Measurements from ENCODE around the gene ADGRE2.
A peak's percentile ranks its signal among the peaks of the same experiment; 100 is the strongest.
"Not testable (repeated sequence)": the region's sequence is repeated elsewhere in the genome, so short reads cannot be mapped to it uniquely, and the experiment has no call there.

Gene ADGRE2

GRCh38 chr19:14779151-14779550 lies 791 bp upstream of the ADGRE2 start (continued):
- TF ChIP-seq ZBTB11 (tag by site-specific recombination; conservative IDR thresholded peaks at IDR 0.05; ENCODE audit: low read depth) (no peak), EGR2 (tag by site-specific recombination; IDR thresholded peaks at IDR 0.05; ENCODE audit: low read depth) (no peak), ZNF596 (tag by site-specific recombination; IDR thresholded peaks at IDR 0.05) (no peak), ZNF366 (tag by site-specific recombination; conservative IDR thresholded peaks at IDR 0.05) (no peak)

- CTCF ChIA-PET, result interaction anchor here (3.7 kb wide), 1 partner anchor 9 kb away, joined by 19 read pairs; no protein-coding TSS in a partner anchor
- H3K36me3 ChIP-seq (ENCODE audit: control insufficient read depth in 2 of 2, insufficient read depth in 1 of 2, low read length in 2 of 2); H3K9me3 ChIP-seq (ENCODE audit: control insufficient read depth, insufficient read depth, low read depth, low read length); POLR2A ChIA-PET; H3K4me1 ChIP-seq (ENCODE audit: control insufficient read depth, insufficient read depth, low read length); H3K4me3 ChIP-seq (ENCODE audit: low read depth, low read length); H3K27ac ChIP-seq (ENCODE audit: extremely low read depth, low read depth, low read length): not testable (repeated sequence)
- TF ChIP-seq ZNF146 (tag by site-specific recombination; IDR thresholded peaks at IDR 0.05), result peak; percentile 66
These were observed 715 bp downstream of the ADGRE2 start for GRCh38 chr19:14777645-14778044.

GRCh38 chr19:14775869-14776586 lies 2.3 kb downstream of the ADGRE2 start:
- H3K4me1 ChIP-seq (ENCODE audit: control insufficient read depth, insufficient read depth, low read length), result no peaks in the 10 kb centered on the region; the same call in 1 of the 2 replicates
- H3K9me3 ChIP-seq (ENCODE audit: control insufficient read depth, insufficient read depth, low read depth, low read length), result no peaks in the 10 kb centered on the region
- TF ChIP-seq ZNF366 (tag by site-specific recombination; conservative IDR thresholded peaks at IDR 0.05) (0 out of 2 replicates have a peak, but pooled peaks have one; percentile 12), ZBTB7A (tag by site-specific recombination; IDR thresholded peaks at IDR 0.05; ENCODE audit: low read depth) (no peak), ZNF449 (tag by site-specific recombination; IDR thresholded peaks at IDR 0.05) (no peak), ZNF530 (tag by site-specific recombination; IDR thresholded peaks at IDR 0.05; ENCODE audit: low read depth) (no peak), ZNF596 (tag by site-specific recombination; IDR thresholded peaks at IDR 0.05) (peak; percentile 30; the same call in 1 of the 2 replicates)
- H3K27ac ChIP-seq (ENCODE audit: extremely low read depth, low read depth, low read length), result no peak overlapping the region
- ChIA-PET CTCF (interaction anchor here (0.6 to 3.7 kb wide), 4 partner anchors 11 to 84 kb away, joined by 3 to 19 read pairs (median 4); no protein-coding TSS in a partner anchor), POLR2A (interaction anchor here (0.6 kb wide), 1 partner anchor 1063 kb away, joined by 5 read pairs; no protein-coding TSS in a partner anchor)
- peak overlapping the region; percentile 32; the same call in 1 of the 2 replicates for H3K4me3 ChIP-seq (ENCODE audit: low read depth, low read length)
- no peaks in the 10 kb centered on the region for H3K36me3 ChIP-seq (ENCODE audit: control insufficient read depth in 2 of 2, insufficient read depth in 1 of 2, low read length in 2 of 2)

GRCh38 chr19:14775326-14775725 lies 3.0 kb downstream of the ADGRE2 start:
- CTCF ChIA-PET, result interaction anchor here (1.1 to 3.7 kb wide), 2 partner anchors 11 to 90 kb away, joined by 3 to 19 read pairs; no protein-coding TSS in a partner anchor

GRCh38 chr19:14774373-14774772 lies 4.0 kb downstream of the ADGRE2 start:
- Histone ChIP-seq H3K4me3 (ENCODE audit: low read depth, low read length) (no peak overlapping the region), H3K4me1 (ENCODE audit: control insufficient read depth, insufficient read depth, low read length) (no peaks in the 10 kb centered on the region; the same call in 1 of the 2 replicates), H3K9me3 (ENCODE audit: control insufficient read depth, insufficient read depth, low read depth, low read length) (no peaks in the 10 kb centered on the region), H3K36me3 (ENCODE audit: control insufficient read depth in 2 of 2, insufficient read depth in 1 of 2, low read length in 2 of 2) (no peaks in the 10 kb centered on the region), H3K27ac (ENCODE audit: extremely low read depth, low read depth, low read length) (no peak overlapping the region)
- no peak for TF ChIP-seq ZNF266 (tag by site-specific recombination; IDR thresholded peaks at IDR 0.05; ENCODE audit: low read depth)
- ChIA-PET CTCF (interaction anchor here (1.1 kb wide), 1 partner anchor 89 kb away, joined by 3 read pairs; no protein-coding TSS in a partner anchor), POLR2A (no interaction called here)

More at GRCh38 chr19:14775326-14775725, 3.0 kb downstream of the ADGRE2 start:
- H3K9me3 ChIP-seq (ENCODE audit: control insufficient read depth, insufficient read depth, low read depth, low read length); H3K36me3 ChIP-seq (ENCODE audit: control insufficient read depth in 2 of 2, insufficient read depth in 1 of 2, low read length in 2 of 2); H3K4me1 ChIP-seq (ENCODE audit: control insufficient read depth, insufficient read depth, low read length); H3K27ac ChIP-seq (ENCODE audit: extremely low read depth, low read depth, low read length); POLR2A ChIA-PET; H3K4me3 ChIP-seq (ENCODE audit: low read depth, low read length): not testable (repeated sequence)

- H3K27ac ChIP-seq (ENCODE audit: extremely low read depth, low read depth, low read length); H3K4me1 ChIP-seq (ENCODE audit: control insufficient read depth, insufficient read depth, low read length); POLR2A ChIA-PET; H3K36me3 ChIP-seq (ENCODE audit: control insufficient read depth in 2 of 2, insufficient read depth in 1 of 2, low read length in 2 of 2); H3K9me3 ChIP-seq (ENCODE audit: control insufficient read depth, insufficient read depth, low read depth, low read length); H3K4me3 ChIP-seq (ENCODE audit: low read depth, low read length): not testable (repeated sequence)
- CTCF ChIA-PET, result interaction anchor here (0.7 kb wide), 1 partner anchor 90 kb away, joined by 3 read pairs; no protein-coding TSS in a partner anchor
These were observed 4.6 kb downstream of the ADGRE2 start for GRCh38 chr19:14773722-14774121.

Data from HEK293 (cell line).